Activated T-helper 2 cell treated with anti-CD3 and anti-CD28 coated beads, Interferon-gamma antibody, Interleukin-2, Interleukin-4, amounts not matched to agents 10 μg/mL and 5 μg/mL and 100 μg/mL, durations not matched to agents 14 hours and 24 hours and 36 hours (primary cell): ENCODE data around the gene MYO5C. TPM values are rescaled to one million over a fixed set of nuclear protein-coding genes. Genes with fewer than 3 reads are reported as not detected.

Source experiments
- DNase-seq: peaks from one replicate; pipeline ENCODE4 v3.0.0; 2021; ENCODE audit warnings: low spot score
- H3K27ac Mint-ChIP-seq: one replicate; pipeline ENCODE4 v1.8.0; 2021; ENCODE audit warnings: mixed read lengths
- H3K27me3 Mint-ChIP-seq: one replicate; pipeline ENCODE4 v1.8.0; 2021; ENCODE audit warnings: low read depth, mixed read lengths
- H3K36me3 Mint-ChIP-seq: one replicate; pipeline ENCODE4 v1.8.0; 2021; ENCODE audit warnings: low read depth, mixed read lengths
- H3K4me1 Mint-ChIP-seq: one replicate; pipeline ENCODE4 v1.8.0; 2021; ENCODE audit warnings: low read depth, mixed read lengths
- H3K4me3 Mint-ChIP-seq: one replicate; pipeline ENCODE4 v1.8.0; 2021; ENCODE audit warnings: low read depth, mild to moderate bottlenecking, moderate library complexity, mixed read lengths
- H3K9me3 Mint-ChIP-seq: one replicate; pipeline ENCODE4 v1.8.0; 2021; ENCODE audit warnings: mixed read lengths
- intact Hi-C: fragments of 100-400 bp; cut with micrococcal nuclease; formaldehyde crosslinking; loops from one replicate; pipeline ENCODE4 v1.15.1; 2023
- total RNA-seq: library from RNA; stranded (reverse); gene quantifications from 2 replicates; pipeline ENCODE4 v1.2.3, GENCODE V29; 2022

The MYO5C gene
- total RNA-seq, 1 donor from 2014 or later, result 0.32 TPM

DNA sequence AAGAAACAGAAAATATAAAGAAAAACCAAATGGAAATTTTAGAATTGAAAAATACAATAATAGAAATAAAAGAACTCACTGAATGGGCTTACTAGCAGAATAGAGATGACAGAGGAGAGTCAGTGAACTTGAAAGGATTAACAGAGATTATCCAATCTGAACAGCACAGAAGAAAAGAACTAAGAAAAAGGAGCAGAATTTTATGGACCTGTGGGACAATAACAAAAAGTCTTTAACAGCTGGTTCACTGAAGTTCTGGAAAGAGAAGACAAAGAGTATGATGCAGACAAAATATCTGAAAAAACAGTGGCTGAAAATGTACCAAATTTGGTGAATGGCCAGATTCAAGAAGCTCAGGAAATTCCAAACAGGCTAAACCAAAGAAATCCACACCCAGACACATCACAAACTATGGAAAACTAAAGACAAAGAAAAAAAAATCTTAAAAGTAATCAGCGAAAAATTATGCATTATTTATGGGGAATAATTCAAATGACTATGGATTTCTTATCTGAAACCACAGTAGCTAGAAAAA lies 94.7 kb downstream of the MYO5C start:
- Mint-ChIP-seq H3K9me3 (no peaks in the 10 kb centered on the region), H3K27ac (no peak overlapping the region), H3K27me3 (peaks cover 3% of the 10 kb centered on the region), H3K4me1 (peaks cover 3% of the 10 kb centered on the region), H3K36me3 (no peaks in the 10 kb centered on the region), H3K4me3 (no peak overlapping the region)
- intact Hi-C loops, result no loop called here
- no peak for DNase-seq

DNA sequence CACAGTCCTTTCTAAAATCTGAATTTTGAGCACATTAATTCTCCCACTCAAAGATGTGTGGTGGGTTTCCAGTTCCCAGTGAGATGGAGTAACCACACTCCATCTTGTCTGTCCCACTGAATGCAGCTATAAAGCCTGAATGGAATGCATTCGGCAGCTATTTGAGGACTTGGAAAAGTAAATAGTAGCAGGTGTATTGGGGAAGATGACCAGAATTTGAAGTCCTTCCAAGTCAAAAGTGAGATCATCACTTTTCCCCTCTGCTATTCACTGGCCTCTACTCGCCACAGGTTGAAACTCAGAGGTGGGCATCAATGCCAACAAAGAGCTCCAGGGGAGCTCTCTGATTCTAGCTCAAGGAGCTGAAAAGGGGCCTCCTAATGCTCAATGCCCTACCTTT lies 96.3 kb downstream of the MYO5C start:
- peaks cover 3% of the 10 kb centered on the region for H3K4me1 Mint-ChIP-seq
- no peak overlapping the region for H3K4me3 Mint-ChIP-seq
- intact Hi-C loops, result no loop called here
- peaks cover 3% of the 10 kb centered on the region for H3K27me3 Mint-ChIP-seq
- no peak overlapping the region for H3K27ac Mint-ChIP-seq
- no peaks in the 10 kb centered on the region for H3K9me3 Mint-ChIP-seq
- DNase-seq, result no peak
- H3K36me3 Mint-ChIP-seq, result no peaks in the 10 kb centered on the region

- intact Hi-C loops, result no loop called here
- Mint-ChIP-seq H3K27me3 (peaks cover 3% of the 10 kb centered on the region), H3K4me1 (peaks cover 3% of the 10 kb centered on the region), H3K9me3 (no peaks in the 10 kb centered on the region), H3K4me3 (no peak overlapping the region), H3K36me3 (no peaks in the 10 kb centered on the region), H3K27ac (no peak overlapping the region)
- DNase-seq, result no peak
Measured at GRCh38 chr15:52196891-52197290, 98.7 kb downstream of the MYO5C start.

- Mint-ChIP-seq H3K27ac (no peak overlapping the region), H3K9me3 (no peaks in the 10 kb centered on the region), H3K27me3 (no peaks in the 10 kb centered on the region), H3K36me3 (no peaks in the 10 kb centered on the region), H3K4me1 (peaks cover 3% of the 10 kb centered on the region), H3K4me3 (no peak overlapping the region)
- intact Hi-C loops, result no loop called here
- no peak for DNase-seq
Measured at GRCh38 chr15:52193791-52194190, 101.8 kb downstream of the MYO5C start.

GRCh38 chr15:52193321-52193720 lies 102.3 kb downstream of the MYO5C start:
- intact Hi-C loops, result no loop called here
- no peaks in the 10 kb centered on the region for H3K27me3 Mint-ChIP-seq
- no peak overlapping the region for H3K4me3 Mint-ChIP-seq
- no peak overlapping the region for H3K27ac Mint-ChIP-seq
- no peak for DNase-seq
- no peaks in the 10 kb centered on the region for H3K9me3 Mint-ChIP-seq
- H3K36me3 Mint-ChIP-seq, result no peaks in the 10 kb centered on the region
- H3K4me1 Mint-ChIP-seq, result peaks cover 3% of the 10 kb centered on the region

DNA sequence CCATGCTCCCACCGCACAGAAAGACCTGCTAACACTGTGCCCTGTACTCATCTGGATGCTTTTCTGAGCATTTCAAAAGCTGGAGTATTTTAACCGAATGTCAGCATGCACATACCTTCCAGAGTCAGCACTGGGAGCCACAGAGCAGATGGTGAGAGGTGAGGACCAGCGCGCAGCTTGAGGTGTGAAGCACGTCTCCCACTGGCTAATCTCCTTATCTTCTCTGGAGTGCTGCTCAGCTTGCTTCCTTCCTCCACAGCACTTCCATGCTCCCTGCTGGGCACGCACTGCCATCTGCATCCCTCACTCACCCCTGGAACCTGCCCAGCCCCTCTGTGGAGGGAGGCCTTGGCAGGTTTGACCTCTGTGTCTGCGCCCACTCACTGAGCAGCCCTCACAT lies 104.4 kb downstream of the MYO5C start, which contains the start of gene GNB5:
TSS of gene GNB5 (minus strand) at position 186 of the 400 bp plus-strand sequence. CDS start 6,716 bp downstream, outside the sequence.
- no peak within 1 kb of the TSS for H3K27ac Mint-ChIP-seq
- no peaks in the 10 kb centered on the region for H3K36me3 Mint-ChIP-seq
- intact Hi-C loops, result no loop called here

DNA sequence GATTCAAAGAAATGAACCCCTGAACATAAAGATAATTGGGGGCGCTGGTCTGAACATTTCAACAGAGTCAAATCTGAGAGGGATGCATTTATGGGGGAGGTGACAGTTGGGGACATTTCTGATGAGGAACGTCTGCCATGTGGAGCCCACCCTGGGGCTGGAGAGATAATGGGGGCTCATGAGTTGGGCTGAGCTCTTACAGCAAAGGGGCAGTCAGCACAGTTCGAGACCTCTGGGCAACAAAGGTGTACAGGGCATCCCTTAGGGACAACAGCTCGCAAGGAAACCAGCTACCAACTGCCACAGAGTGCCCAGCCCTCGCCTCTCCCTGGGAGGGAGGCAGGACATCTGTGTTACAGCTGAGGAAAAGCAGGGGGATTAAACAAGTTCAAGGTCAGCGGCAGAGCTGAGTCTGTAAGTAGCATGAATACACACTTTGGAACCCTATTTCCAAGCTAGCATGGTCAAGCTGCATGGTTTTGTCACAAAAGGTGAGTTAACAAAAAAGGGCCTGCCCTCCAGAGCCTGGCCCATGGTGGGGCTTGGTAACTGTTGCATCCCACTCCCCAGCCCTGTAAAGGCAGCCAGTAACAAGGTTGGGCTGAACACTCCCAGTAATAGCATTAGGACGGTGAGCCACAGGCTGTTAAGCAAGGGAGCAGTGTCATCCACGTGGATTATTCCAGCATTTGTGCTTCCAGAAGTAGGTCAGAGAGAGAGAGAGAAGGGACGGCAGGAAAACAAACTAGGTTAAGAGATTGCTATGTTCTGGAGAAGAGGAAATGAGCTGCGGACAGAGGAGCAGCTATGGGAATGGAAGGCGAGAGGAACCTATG lies 108.7 kb downstream of the MYO5C start:
- H3K4me1 Mint-ChIP-seq, result peaks cover 5% of the 10 kb centered on the region
- intact Hi-C loops, result no loop called here
- peaks cover 3% of the 10 kb centered on the region for H3K36me3 Mint-ChIP-seq
- no peak overlapping the region for H3K27ac Mint-ChIP-seq
- no peaks in the 10 kb centered on the region for H3K27me3 Mint-ChIP-seq
- no peak overlapping the region for H3K4me3 Mint-ChIP-seq
- no peak for DNase-seq
- no peaks in the 10 kb centered on the region for H3K9me3 Mint-ChIP-seq

More for the DNA sequence above, 104.4 kb downstream of the MYO5C start, which contains the start of gene GNB5:
- no peak for DNase-seq
- Mint-ChIP-seq H3K27me3 (no peaks in the 10 kb centered on the region), H3K4me1 (no peaks in the 10 kb centered on the region), H3K4me3 (no peak within 1 kb of the TSS), H3K9me3 (no peaks in the 10 kb centered on the region)

- Mint-ChIP-seq H3K4me1 (peaks cover 14% of the 10 kb centered on the region), H3K27ac (no peak overlapping the region), H3K4me3 (no peak overlapping the region), H3K27me3 (no peaks in the 10 kb centered on the region), H3K9me3 (no peaks in the 10 kb centered on the region), H3K36me3 (peaks cover 3% of the 10 kb centered on the region)
- intact Hi-C loops, result no loop called here
- no peak for DNase-seq
Measured at GRCh38 chr15:52185151-52185561, 110.4 kb downstream of the MYO5C start.

DNA sequence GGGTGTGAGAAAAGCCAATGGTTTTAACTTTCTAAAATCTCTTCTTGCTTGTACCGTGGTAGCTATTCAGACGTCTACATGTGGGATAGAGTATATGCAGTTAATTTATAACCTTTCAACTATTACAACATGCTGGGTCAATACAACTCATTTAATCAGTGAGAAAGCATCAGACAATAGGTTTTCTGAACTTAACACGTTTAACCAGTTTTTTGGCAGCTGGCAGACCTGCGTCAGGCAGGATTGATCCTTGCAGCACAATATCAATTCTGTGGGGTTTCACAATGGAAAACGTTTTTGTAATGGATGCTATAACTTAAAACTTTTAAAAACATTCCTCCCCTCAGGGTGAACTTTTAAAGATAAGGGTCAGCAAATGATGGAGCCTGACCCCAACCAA lies 110.9 kb downstream of the MYO5C start:
- intact Hi-C loops, result no loop called here
- Mint-ChIP-seq H3K9me3 (no peaks in the 10 kb centered on the region), H3K4me3 (no peak overlapping the region), H3K36me3 (peaks cover 3% of the 10 kb centered on the region), H3K27ac (no peak overlapping the region), H3K4me1 (peaks cover 14% of the 10 kb centered on the region), H3K27me3 (no peaks in the 10 kb centered on the region)
- no peak for DNase-seq

- intact Hi-C loops, result no loop called here
- Mint-ChIP-seq H3K4me1 (peaks cover 16% of the 10 kb centered on the region), H3K9me3 (no peaks in the 10 kb centered on the region), H3K27ac (no peak overlapping the region), H3K36me3 (peaks cover 3% of the 10 kb centered on the region), H3K4me3 (no peak overlapping the region), H3K27me3 (no peaks in the 10 kb centered on the region)
- DNase-seq, result no peak
Measured at GRCh38 chr15:52183562-52184173, 111.9 kb downstream of the MYO5C start.

DNA sequence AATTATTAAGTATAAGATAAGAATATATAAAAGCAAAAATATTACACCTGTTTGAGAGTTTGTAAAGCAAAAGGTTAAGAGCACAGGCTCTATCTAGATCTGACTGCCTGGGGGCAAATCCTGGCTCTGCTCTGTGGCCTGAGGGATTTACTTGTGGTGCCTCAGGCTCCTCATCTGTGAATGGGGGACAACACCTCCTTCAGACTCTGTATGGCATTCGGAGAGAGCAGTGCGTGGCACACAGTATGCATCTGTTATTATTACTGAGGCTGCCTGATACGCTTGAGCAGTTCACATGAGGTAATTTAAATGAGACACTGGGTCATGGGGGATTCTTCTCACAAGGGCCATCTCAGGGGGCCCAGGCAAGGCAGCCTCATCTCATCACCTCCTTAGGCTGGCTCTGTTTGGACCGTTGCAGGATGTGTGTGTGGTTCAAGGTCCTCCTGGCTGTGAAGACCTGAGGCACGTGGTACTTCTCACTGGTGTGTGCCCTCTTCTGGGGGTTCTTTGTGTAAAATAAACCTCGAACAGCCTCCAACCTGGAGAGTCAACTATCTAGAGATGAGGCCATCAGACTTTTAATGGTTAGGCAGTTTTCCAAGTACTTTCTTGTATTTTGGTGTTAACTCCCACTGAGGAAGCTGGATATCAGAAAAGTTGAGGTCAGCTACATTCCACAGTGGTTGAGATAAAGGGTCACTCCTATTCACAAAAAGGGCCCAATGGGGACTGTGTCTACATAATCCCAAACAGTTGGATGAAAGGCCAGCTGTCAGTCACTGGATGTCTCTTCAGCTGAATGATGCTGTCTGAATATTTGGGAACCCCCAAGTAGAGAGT lies 113.4 kb downstream of the MYO5C start:
- H3K36me3 Mint-ChIP-seq, result peaks cover 3% of the 10 kb centered on the region
- H3K4me3 Mint-ChIP-seq, result peak overlapping the region; percentile 20
- peak overlapping the region; percentile 17 for H3K27ac Mint-ChIP-seq
- H3K27me3 Mint-ChIP-seq, result no peaks in the 10 kb centered on the region
- no peak for DNase-seq
- intact Hi-C loops, result no loop called here
- no peaks in the 10 kb centered on the region for H3K9me3 Mint-ChIP-seq
- peaks cover 28% of the 10 kb centered on the region for H3K4me1 Mint-ChIP-seq

- peak overlapping the region; percentile 85 for H3K4me3 Mint-ChIP-seq
- no peak for DNase-seq
- no peaks in the 10 kb centered on the region for H3K9me3 Mint-ChIP-seq
- peaks cover 6% of the 10 kb centered on the region for H3K36me3 Mint-ChIP-seq
- peak overlapping the region; percentile 82 for H3K27ac Mint-ChIP-seq
- no peaks in the 10 kb centered on the region for H3K27me3 Mint-ChIP-seq
- intact Hi-C loops, result no loop called here
- H3K4me1 Mint-ChIP-seq, result peaks cover 32% of the 10 kb centered on the region
Measured at GRCh38 chr15:52180851-52181450, 114.7 kb downstream of the MYO5C start.
